Neural cell (in vitro differentiated cells): ENCODE results near the gene OTOA. TPM values are rescaled to one million over a fixed set of nuclear protein-coding genes. Genes with fewer than 3 reads are reported as not detected.
"Not testable (repeated sequence)": the region's sequence is repeated elsewhere in the genome, so short reads cannot be mapped to it uniquely, and the experiment has no call there.

ENCODE experiments used
- H2AFZ ChIP-seq: fragments of 200-600, 300-800 bp; sonication (generic), shearing (Covaris generic); 2 replicates; pipeline ENCODE4 v1.6.0; 2014; ENCODE audit warnings: low read depth, mild to moderate bottlenecking, antibody characterized with exemption, low read length, moderate library complexity
- H3F3A ChIP-seq: fragments of 200-600 bp; shearing (Covaris generic); 2 replicates; pipeline ENCODE4 v1.6.1; 2016; ENCODE audit warnings: mild to moderate bottlenecking, moderate library complexity, mixed read lengths, antibody characterized with exemption, low read length; ENCODE audit not compliant: insufficient read depth, poor library complexity, severe bottlenecking
- H3K27ac ChIP-seq: fragments of 200-600, 300-800 bp; sonication (generic), shearing (Covaris generic); 2 replicates; pipeline ENCODE4 v1.5.1; 2014; ENCODE audit warnings: mild to moderate bottlenecking, low read length, moderate library complexity
- H3K27me3 ChIP-seq: fragments of 300-800, 200-600 bp; sonication (generic), shearing (Covaris generic); 2 replicates; pipeline ENCODE4 v1.6.0; 2014; ENCODE audit warnings: mild to moderate bottlenecking, low read depth, low read length, moderate library complexity; ENCODE audit not compliant: insufficient read depth
- H3K36me3 ChIP-seq: fragments of 300-800, 200-600 bp; sonication (generic), shearing (Covaris generic); 2 replicates; pipeline ENCODE4 v1.5.1; 2014; ENCODE audit warnings: mild to moderate bottlenecking, antibody characterized with exemption, low read length, moderate library complexity; ENCODE audit not compliant: insufficient read depth
- H3K4me2 ChIP-seq: fragments of 300-800, 200-600 bp; sonication (generic), shearing (Covaris generic); 2 replicates; pipeline ENCODE4 v1.6.0; 2014; ENCODE audit warnings: mild to moderate bottlenecking, low read length
- H3K4me3 ChIP-seq: fragments of 300-800, 200-600 bp; sonication (generic), shearing (Covaris generic); 2 replicates; pipeline ENCODE4 v1.5.1; 2014; ENCODE audit warnings: mild to moderate bottlenecking, low read length, moderate library complexity
- H3K79me2 ChIP-seq: fragments of 200-600 bp; shearing (Covaris generic); replicated peaks from 2 replicates; pipeline ENCODE4 v1.6.0; 2014; ENCODE audit warnings: mild to moderate bottlenecking, low read length, moderate library complexity; ENCODE audit not compliant: insufficient read depth
- H3K9ac ChIP-seq: fragments of 300-800, 200-600 bp; sonication (generic), shearing (Covaris generic); 2 replicates; pipeline ENCODE4 v1.6.1; 2016; ENCODE audit warnings: mild to moderate bottlenecking, low read length, mixed read lengths
- H3K9me2 ChIP-seq: fragments of 200-600 bp; shearing (Covaris generic); 2 replicates; pipeline ENCODE4 v1.6.1; 2016; ENCODE audit warnings: mild to moderate bottlenecking, low read length, mixed read lengths; ENCODE audit not compliant: insufficient read depth
- H3K9me3 ChIP-seq: fragments of 200-600, 300-800 bp; sonication (generic), shearing (Covaris generic); 2 replicates; pipeline ENCODE4 v1.6.1; 2016; ENCODE audit warnings: mild to moderate bottlenecking, mixed run types, low read length, moderate library complexity, mixed read lengths
- H4K20me1 ChIP-seq: fragments of 200-600 bp; shearing (Covaris generic); 2 replicates; pipeline ENCODE4 v1.6.1; 2016; ENCODE audit warnings: mild to moderate bottlenecking, mixed run types; ENCODE audit not compliant: insufficient read depth
- EP300 ChIP-seq: fragments of 450-650 bp; conservative IDR thresholded peaks from 2 replicates; pipeline ENCODE4 v1.6.1; 2014; ENCODE audit warnings: antibody characterized with exemption, mild to moderate bottlenecking, moderate library complexity; ENCODE audit not compliant: poor library complexity, severe bottlenecking
- EZH2 ChIP-seq: fragments of 200-600, 300-800 bp; shearing (Covaris generic), sonication (generic); IDR thresholded peaks from 2 replicates; pipeline ENCODE4 v1.6.1; 2014; ENCODE audit warnings: antibody characterized with exemption, low read length, borderline replicate concordance, mild to moderate bottlenecking; ENCODE audit not compliant: insufficient read depth, poor library complexity, severe bottlenecking
- MXI1 ChIP-seq: fragments of 450-650 bp; conservative IDR thresholded peaks from 2 replicates; pipeline ENCODE4 v1.6.1; 2014; ENCODE audit warnings: antibody characterized with exemption, mild to moderate bottlenecking; ENCODE audit not compliant: poor library complexity, severe bottlenecking
- POLR2AphosphoS5 ChIP-seq: IDR thresholded peaks from 2 replicates; pipeline ENCODE4 v1.6.1; 2012
- RAD21 ChIP-seq: fragments of 450-650 bp; conservative IDR thresholded peaks from 2 replicates; pipeline ENCODE4 v1.6.1; 2014; ENCODE audit warnings: antibody characterized with exemption, mild to moderate bottlenecking, moderate library complexity
- REST ChIP-seq: IDR thresholded peaks from 2 replicates; pipeline ENCODE4 v1.6.1; 2012; ENCODE audit warnings: borderline replicate concordance
- SMC3 ChIP-seq: fragments of 450-650 bp; conservative IDR thresholded peaks from 2 replicates; pipeline ENCODE4 v1.6.1; 2014; ENCODE audit warnings: antibody characterized with exemption, mild to moderate bottlenecking, moderate library complexity; ENCODE audit not compliant: poor library complexity
- TAF1 ChIP-seq: IDR thresholded peaks from 2 replicates; pipeline ENCODE4 v1.6.1; 2012; ENCODE audit warnings: low read depth
- polyA plus RNA-seq: library from polyadenylated mRNA; depleted of rRNA; stranded (reverse); fragments of >200 nt; gene quantifications from 2 replicates; pipeline ENCODE4 v1.2.3, GENCODE V29; 2014
- TF ChIP-seq, protein P1 (sequence below): fragments of 450-650 bp; IDR thresholded peaks from 2 replicates; pipeline ENCODE4 v1.5.1; 2014; ENCODE audit warnings: antibody characterized with exemption, mild to moderate bottlenecking, moderate library complexity; ENCODE audit not compliant: poor library complexity, severe bottlenecking

The OTOA gene
- polyA plus RNA-seq, 1 donor from 2014 or later = 0.12 TPM

GRCh38 chr16:21628772-21629171 lies 35.0 kb upstream of the OTOA start:
- Histone ChIP-seq H3K9ac (no peak overlapping the region), H2AFZ (no peak overlapping the region), H3K9me2 (no peaks in the 10 kb centered on the region), H3F3A (no peaks in the 10 kb centered on the region), H3K27ac (no peak overlapping the region), H3K4me2 (no peak overlapping the region), H3K4me3 (no peak overlapping the region), H3K27me3 (no peaks in the 10 kb centered on the region), H3K36me3 (no peaks in the 10 kb centered on the region), H3K79me2 (peaks cover 4% of the 10 kb centered on the region), H4K20me1 (no peaks in the 10 kb centered on the region), H3K9me3 (no peaks in the 10 kb centered on the region)
- TF ChIP-seq SMC3 = no peak
- no peak for TF ChIP-seq TAF1
- TF ChIP-seq MXI1 = no peak
- no peak for TF ChIP-seq POLR2AphosphoS5
- no peak for TF ChIP-seq RAD21
- TF ChIP-seq, protein P1, sequence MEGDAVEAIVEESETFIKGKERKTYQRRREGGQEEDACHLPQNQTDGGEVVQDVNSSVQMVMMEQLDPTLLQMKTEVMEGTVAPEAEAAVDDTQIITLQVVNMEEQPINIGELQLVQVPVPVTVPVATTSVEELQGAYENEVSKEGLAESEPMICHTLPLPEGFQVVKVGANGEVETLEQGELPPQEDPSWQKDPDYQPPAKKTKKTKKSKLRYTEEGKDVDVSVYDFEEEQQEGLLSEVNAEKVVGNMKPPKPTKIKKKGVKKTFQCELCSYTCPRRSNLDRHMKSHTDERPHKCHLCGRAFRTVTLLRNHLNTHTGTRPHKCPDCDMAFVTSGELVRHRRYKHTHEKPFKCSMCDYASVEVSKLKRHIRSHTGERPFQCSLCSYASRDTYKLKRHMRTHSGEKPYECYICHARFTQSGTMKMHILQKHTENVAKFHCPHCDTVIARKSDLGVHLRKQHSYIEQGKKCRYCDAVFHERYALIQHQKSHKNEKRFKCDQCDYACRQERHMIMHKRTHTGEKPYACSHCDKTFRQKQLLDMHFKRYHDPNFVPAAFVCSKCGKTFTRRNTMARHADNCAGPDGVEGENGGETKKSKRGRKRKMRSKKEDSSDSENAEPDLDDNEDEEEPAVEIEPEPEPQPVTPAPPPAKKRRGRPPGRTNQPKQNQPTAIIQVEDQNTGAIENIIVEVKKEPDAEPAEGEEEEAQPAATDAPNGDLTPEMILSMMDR = no peak
- TF ChIP-seq EP300 = no peak
- no peak for TF ChIP-seq REST
- TF ChIP-seq EZH2 = no peak

DNA sequence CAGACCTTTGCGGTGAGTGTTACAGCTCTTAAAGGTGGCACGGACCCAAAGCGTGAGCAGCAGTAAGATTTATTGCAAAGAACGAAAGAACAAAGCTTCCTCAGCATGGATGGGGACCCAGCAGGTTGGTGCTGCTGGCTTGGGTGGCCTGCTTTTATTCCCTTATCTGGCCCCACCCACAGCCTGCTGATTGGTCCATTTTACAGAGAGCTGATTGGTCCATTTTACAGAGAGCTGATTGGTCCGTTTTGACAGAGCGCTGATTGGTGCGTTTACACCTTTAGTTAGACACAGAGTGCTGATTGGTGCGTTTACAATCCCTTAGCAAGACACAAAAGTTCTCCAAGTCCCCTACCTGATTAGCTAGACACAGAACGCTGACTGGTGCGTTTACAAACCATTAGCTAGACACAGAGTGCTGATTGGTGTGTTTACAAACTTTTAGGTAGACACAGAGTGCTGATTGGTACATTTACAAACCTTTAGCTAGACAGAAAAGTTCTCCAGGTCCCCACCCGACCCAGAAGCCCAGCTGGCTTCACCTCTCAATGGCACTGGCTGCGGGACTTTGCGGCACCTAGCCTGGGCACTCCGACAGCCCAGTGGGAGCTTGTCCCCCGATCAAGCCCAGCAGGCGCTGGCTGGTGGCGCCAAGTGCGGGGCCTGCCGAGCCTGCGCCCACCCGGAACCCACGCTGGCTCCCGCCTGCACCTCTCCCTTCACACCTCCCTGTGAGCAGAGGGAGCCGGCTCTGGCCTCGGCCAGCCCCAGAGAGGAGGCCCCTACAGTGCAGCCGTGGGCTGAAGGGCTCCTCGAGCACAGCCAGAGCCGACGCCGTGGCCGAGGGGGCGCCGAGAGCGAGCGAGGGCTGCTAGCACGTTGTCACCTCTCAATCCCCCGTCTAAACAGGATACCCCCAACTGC lies 33.9 kb upstream of the OTOA start:
- not testable (repeated sequence) for H3K36me3 ChIP-seq, H3K27me3 ChIP-seq, H3K9me3 ChIP-seq, H3K4me2 ChIP-seq, H3K9ac ChIP-seq, H3K27ac ChIP-seq, H3F3A ChIP-seq, H3K9me2 ChIP-seq, H3K4me3 ChIP-seq, H3K79me2 ChIP-seq, H4K20me1 ChIP-seq, H2AFZ ChIP-seq

GRCh38 chr16:21630866-21631265 lies 32.9 kb upstream of the OTOA start:
- H3K9me2 ChIP-seq, H2AFZ ChIP-seq, H3K9ac ChIP-seq, H3K4me3 ChIP-seq, H3K79me2 ChIP-seq, H3K27ac ChIP-seq, H3K9me3 ChIP-seq, H3K27me3 ChIP-seq, H3K4me2 ChIP-seq, H3F3A ChIP-seq, H3K36me3 ChIP-seq, H4K20me1 ChIP-seq: not testable (repeated sequence)

DNA sequence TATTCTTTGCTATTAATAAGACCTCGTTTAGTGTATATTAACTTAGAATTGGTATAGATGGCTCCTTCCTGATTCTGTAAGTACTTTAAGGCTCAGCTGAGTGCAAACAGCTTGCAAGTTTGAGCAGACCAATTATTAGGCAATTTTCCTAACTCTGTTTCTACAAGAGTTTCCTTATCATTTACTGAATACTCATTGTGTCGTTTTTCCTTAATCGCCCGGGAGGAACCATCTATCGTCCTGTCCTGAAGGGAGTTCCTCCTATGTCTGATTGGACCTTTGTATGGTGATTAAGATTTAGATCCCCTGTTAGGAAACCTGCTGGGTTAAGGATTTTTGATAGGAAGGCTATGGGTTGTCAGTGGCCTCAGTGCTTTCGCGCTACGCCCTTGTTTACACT lies 32.4 kb upstream of the OTOA start:
- not testable (repeated sequence) for H3K9me2 ChIP-seq, H3K27me3 ChIP-seq, H3K4me3 ChIP-seq, H3K79me2 ChIP-seq, H3K4me2 ChIP-seq, H2AFZ ChIP-seq, H3F3A ChIP-seq, H3K9me3 ChIP-seq, H3K36me3 ChIP-seq, H3K27ac ChIP-seq, H3K9ac ChIP-seq, H4K20me1 ChIP-seq

GRCh38 chr16:21631951-21632575 lies 31.7 kb upstream of the OTOA start:
- not testable (repeated sequence) for H3F3A ChIP-seq, H3K9me2 ChIP-seq, H3K9ac ChIP-seq, H3K4me3 ChIP-seq, H3K36me3 ChIP-seq, H3K27ac ChIP-seq, H3K9me3 ChIP-seq, H3K4me2 ChIP-seq, H3K79me2 ChIP-seq, H2AFZ ChIP-seq, H3K27me3 ChIP-seq, H4K20me1 ChIP-seq
